ENCODE measurements around the gene ARHGAP24.

ARHGAP24 gene

GRCh38 chr4:86038037-86038436, 563.1 kb downstream of the ARHGAP24 start:
- no peak for DNase-seq

- no peak for DNase-seq
Measured at GRCh38 chr4:86043755-86044592, 569.0 kb downstream of the ARHGAP24 start.

GRCh38 chr4:86044593-86044985, 569.6 kb downstream of the ARHGAP24 start:
- DNase-seq, result no peak

- DNase-seq, result no peak
Measured at GRCh38 chr4:86048426-86048825, 573.5 kb downstream of the ARHGAP24 start.

GRCh38 chr4:86050496-86050895, 575.5 kb downstream of the ARHGAP24 start:
- DNase-seq, result no peak
